WTC11 (cell line): Measurements from ENCODE around the gene DCAF6.
"Not testable (repeated sequence)": the region's sequence is repeated elsewhere in the genome, so short reads cannot be mapped to it uniquely, and the experiment has no call there.

Experiments used
- ARID4B ChIP-seq: sonication (generic); formaldehyde crosslinking; IDR thresholded peaks from 2 replicates; pipeline ENCODE4 v1.8.0; 2023; ENCODE audit warnings: missing genetic modification reagents, mild to moderate bottlenecking, borderline replicate concordance
- ATF2 ChIP-seq: sonication (generic); formaldehyde crosslinking; IDR thresholded peaks from 2 replicates; pipeline ENCODE4 v1.8.1; 2022; ENCODE audit warnings: low read depth, missing genetic modification reagents, borderline replicate concordance
- CTCF ChIP-seq: fragments of 200-600 bp; IDR thresholded peaks from 2 replicates; pipeline ENCODE4 v1.8.0; 2022; ENCODE audit warnings: antibody characterized with exemption
- ELF4 ChIP-seq: sonication (generic); formaldehyde crosslinking; IDR thresholded peaks from 2 replicates; pipeline ENCODE4 v1.8.1; 2022; ENCODE audit warnings: low read depth, mild to moderate bottlenecking, moderate library complexity, missing genetic modification reagents
- ETV6 ChIP-seq: sonication (generic); formaldehyde crosslinking; IDR thresholded peaks from 2 replicates; pipeline ENCODE4 v1.8.1; 2022; ENCODE audit warnings: mild to moderate bottlenecking, missing genetic modification reagents
- FOXK1 ChIP-seq: sonication (generic); formaldehyde crosslinking; IDR thresholded peaks from 2 replicates; pipeline ENCODE4 v1.8.0; 2022; ENCODE audit warnings: mild to moderate bottlenecking, moderate library complexity, missing genetic modification reagents
- FOXP1 ChIP-seq: sonication (generic); formaldehyde crosslinking; IDR thresholded peaks from 2 replicates; pipeline ENCODE4 v1.8.0; 2022; ENCODE audit warnings: missing genetic modification reagents, mild to moderate bottlenecking, moderate library complexity, borderline replicate concordance
- MAX ChIP-seq: sonication (generic); formaldehyde crosslinking; IDR thresholded peaks from 2 replicates; pipeline ENCODE4 v1.8.0; 2022; ENCODE audit warnings: mild to moderate bottlenecking, missing genetic modification reagents
- NFE2L1 ChIP-seq: sonication (generic); formaldehyde crosslinking; IDR thresholded peaks from 2 replicates; pipeline ENCODE4 v1.8.1; 2023; ENCODE audit warnings: missing genetic modification reagents
- NFYB ChIP-seq: sonication (generic); formaldehyde crosslinking; conservative IDR thresholded peaks from 2 replicates; pipeline ENCODE4 v1.8.0; 2022; ENCODE audit warnings: low read depth, missing genetic modification reagents
- NR2C2 ChIP-seq: sonication (generic); formaldehyde crosslinking; IDR thresholded peaks from 2 replicates; pipeline ENCODE4 v1.8.0; 2022; ENCODE audit warnings: mild to moderate bottlenecking, missing genetic modification reagents
- SP1 ChIP-seq: sonication (generic); formaldehyde crosslinking; conservative IDR thresholded peaks from 2 replicates; pipeline ENCODE4 v1.8.1; 2022; ENCODE audit warnings: missing genetic modification reagents
- ZNF263 ChIP-seq: sonication (generic); formaldehyde crosslinking; IDR thresholded peaks from 2 replicates; pipeline ENCODE4 v1.8.1; 2022; ENCODE audit warnings: low read depth, mild to moderate bottlenecking, moderate library complexity, missing genetic modification reagents
- ZNF671 ChIP-seq: fragments of 250-450 bp; sonication (Bioruptor Pico); IDR thresholded peaks from 2 replicates; pipeline ENCODE4 v1.8.0; 2021; ENCODE audit warnings: mild to moderate bottlenecking

GRCh38 chr1:167887187-167887586, 49.3 kb upstream of the DCAF6 start:
- TF ChIP-seq NFE2L1; MAX (CRISPR knock-in tag); ETV6; CTCF; NFYB; ELF4 (CRISPR knock-in tag); ZNF263 (CRISPR knock-in tag); FOXP1 (CRISPR knock-in tag); NR2C2; ATF2 (CRISPR knock-in tag); ARID4B (CRISPR knock-in tag); ZNF671 (CRISPR knock-in tag); FOXK1 (CRISPR knock-in tag); SP1 (CRISPR knock-in tag): not testable (repeated sequence)
